GM20431 (cell line): Measurements from ENCODE around the gene CHMP5.

ENCODE experiments used
- in situ Hi-C: fragments of 300-500 bp; cut with MseI, MboI; formaldehyde crosslinking; loops from one replicate; pipeline ENCODE4 v1.15.0; 2020; ENCODE audit warnings: low sequenced_read_pairs; ENCODE audit not compliant: unreplicated experiment

Gene CHMP5

GRCh38 chr9:33264473-33265177 is at the start of gene CHMP5, which contains the start of gene BAG1:
CHMP5 (plus strand) TSS chr9:33265049; CDS start chr9:33265079, 30 bp downstream.
BAG1 (minus strand) TSS chr9:33264708.
- in situ Hi-C loops: no loop called here

GRCh38 chr9:33220681-33221567 is 43.9 kb upstream of the CHMP5 start:
- in situ Hi-C loops: loop anchor here (10.0 kb wide), 1 partner anchor 136 kb away; no protein-coding TSS in a partner anchor

GRCh38 chr9:33221568-33221884 is 43.3 kb upstream of the CHMP5 start:
- in situ Hi-C loops: loop anchor here (10.0 kb wide), 1 partner anchor 137 kb away; no protein-coding TSS in a partner anchor

- in situ Hi-C loops: loop anchor here (10.0 kb wide), 1 partner anchor 137 kb away; no protein-coding TSS in a partner anchor
Measured at GRCh38 chr9:33222031-33222430, 42.8 kb upstream of the CHMP5 start.

GRCh38 chr9:33223696-33224095 is 41.2 kb upstream of the CHMP5 start:
- in situ Hi-C loops: loop anchor here (10.0 kb wide), 1 partner anchor 139 kb away; no protein-coding TSS in a partner anchor

- in situ Hi-C loops: loop anchor here (10.0 kb wide), 1 partner anchor 141 kb away; no protein-coding TSS in a partner anchor
Measured at GRCh38 chr9:33225319-33226147, 39.3 kb upstream of the CHMP5 start.

- in situ Hi-C loops: loop anchor here (10.0 kb wide), 1 partner anchor 142 kb away; no protein-coding TSS in a partner anchor
Measured at GRCh38 chr9:33227008-33227398, 37.8 kb upstream of the CHMP5 start.

- in situ Hi-C loops: loop anchor here (10.0 kb wide), 1 partner anchor 143 kb away; no protein-coding TSS in a partner anchor
Measured at GRCh38 chr9:33227741-33228140, 37.1 kb upstream of the CHMP5 start.

GRCh38 chr9:33228606-33229005 is 36.2 kb upstream of the CHMP5 start:
- in situ Hi-C loops: loop anchor here (10.0 kb wide), 1 partner anchor 144 kb away; no protein-coding TSS in a partner anchor

- in situ Hi-C loops: loop anchor here (10.0 kb wide), 1 partner anchor 145 kb away; no protein-coding TSS in a partner anchor
Measured at GRCh38 chr9:33229359-33230114, 35.3 kb upstream of the CHMP5 start.

- in situ Hi-C loops: no loop called here
Measured at GRCh38 chr9:33230756-33231622, 33.9 kb upstream of the CHMP5 start.

GRCh38 chr9:33231623-33231942 is 33.3 kb upstream of the CHMP5 start:
- in situ Hi-C loops: no loop called here

GRCh38 chr9:33232815-33233214 is 32.0 kb upstream of the CHMP5 start:
- in situ Hi-C loops: no loop called here

- in situ Hi-C loops: no loop called here
Measured at GRCh38 chr9:33233626-33234342, 31.1 kb upstream of the CHMP5 start.

- in situ Hi-C loops: no loop called here
Measured at GRCh38 chr9:33234511-33235467, 30.1 kb upstream of the CHMP5 start.

- in situ Hi-C loops: no loop called here
Measured at GRCh38 chr9:33236571-33236970, 28.3 kb upstream of the CHMP5 start.

GRCh38 chr9:33239921-33240320 is 24.9 kb upstream of the CHMP5 start, which contains the start of gene SPINK4:
SPINK4 (plus strand) TSS chr9:33240167; CDS start chr9:33240209, 42 bp downstream.
- in situ Hi-C loops: no loop called here
